SK-N-SH treated with all-trans-retinoic acid at 6 μM for 48 hours (cell line): ENCODE results near the gene ASTN2.
A peak's percentile ranks its signal among the peaks of the same experiment; 100 is the strongest.

Experiments
- ATAC-seq: fragments of 200-7000 bp; cut with Tn5 transposase; 3 replicates; pipeline ENCODE4 v1.9.1; 2020; ENCODE audit warnings: mild to moderate bottlenecking, moderate library complexity
- BACH2 ChIP-seq: fragments of 250-450 bp; sonication (Bioruptor Pico); IDR thresholded peaks from 2 replicates; pipeline ENCODE4 v1.9.0; 2021; ENCODE audit warnings: mild to moderate bottlenecking, borderline replicate concordance
- CSDC2 ChIP-seq: fragments of 250-450 bp; sonication (Bioruptor Pico); IDR thresholded peaks from 2 replicates; pipeline ENCODE4 v1.5.0; 2020; ENCODE audit warnings: mild to moderate bottlenecking, moderate library complexity
- CSRNP3 ChIP-seq: fragments of 250-450 bp; sonication (Bioruptor Pico); IDR thresholded peaks from 2 replicates; pipeline ENCODE4 v1.5.1; 2021; ENCODE audit warnings: mild to moderate bottlenecking, moderate library complexity
- ESRRG ChIP-seq: fragments of 250-450 bp; sonication (Bioruptor Pico); IDR thresholded peaks from 2 replicates; pipeline ENCODE4 v1.6.1; 2021; ENCODE audit warnings: mild to moderate bottlenecking
- GLIS3 ChIP-seq: fragments of 250-450 bp; sonication (Bioruptor Pico); IDR thresholded peaks from 2 replicates; pipeline ENCODE4 v1.5.0; 2020; ENCODE audit warnings: mild to moderate bottlenecking, moderate library complexity
- ISL1 ChIP-seq: fragments of 250-450 bp; sonication (Bioruptor Pico); IDR thresholded peaks from 2 replicates; pipeline ENCODE4 v2.1.2; 2022; ENCODE audit warnings: mild to moderate bottlenecking, moderate library complexity
- PATZ1 ChIP-seq: fragments of 250-450 bp; sonication (Bioruptor Pico); IDR thresholded peaks from 2 replicates; pipeline ENCODE4 v1.8.0; 2020; ENCODE audit warnings: mild to moderate bottlenecking, moderate library complexity, borderline replicate concordance
- PPARA ChIP-seq: fragments of 250-450 bp; sonication (Bioruptor Pico); IDR thresholded peaks from 2 replicates; pipeline ENCODE4 v1.5.0; 2020; ENCODE audit warnings: mild to moderate bottlenecking, borderline replicate concordance
- SNAI2 ChIP-seq: fragments of 250-450 bp; sonication (Bioruptor Pico); IDR thresholded peaks from 2 replicates; pipeline ENCODE4 v1.5.0; 2020; ENCODE audit warnings: mild to moderate bottlenecking, moderate library complexity
- TCF4 ChIP-seq: fragments of 250-450 bp; sonication (Bioruptor Pico); IDR thresholded peaks from 2 replicates; pipeline ENCODE4 v1.8.0; 2021; ENCODE audit warnings: mild to moderate bottlenecking, moderate library complexity, borderline replicate concordance
- ZC3H10 ChIP-seq: fragments of 250-450 bp; sonication (Bioruptor Pico); IDR thresholded peaks from 2 replicates; pipeline ENCODE4 v1.5.1; 2021; ENCODE audit warnings: mild to moderate bottlenecking, moderate library complexity
- ZFP3 ChIP-seq: fragments of 250-450 bp; sonication (Bioruptor Pico); IDR thresholded peaks from 2 replicates; pipeline ENCODE4 v1.5.0; 2020; ENCODE audit warnings: mild to moderate bottlenecking, moderate library complexity
- ZFP30 ChIP-seq: fragments of 450-650 bp; formaldehyde crosslinking; IDR thresholded peaks from 2 replicates; pipeline ENCODE4 v1.5.0; 2022; ENCODE audit warnings: mild to moderate bottlenecking, moderate library complexity
- ZNF70 ChIP-seq: fragments of 450-650 bp; formaldehyde crosslinking; IDR thresholded peaks from 2 replicates; pipeline ENCODE4 v1.5.0; 2020; ENCODE audit warnings: mild to moderate bottlenecking, moderate library complexity
- ZNF8 ChIP-seq: fragments of 450-650 bp; formaldehyde crosslinking; IDR thresholded peaks from 2 replicates; pipeline ENCODE4 v1.5.0; 2020; ENCODE audit warnings: mild to moderate bottlenecking, moderate library complexity
- TF ChIP-seq, protein P1 (sequence below): fragments of 250-450 bp; sonication (Bioruptor Pico); IDR thresholded peaks from 2 replicates; pipeline ENCODE4 v1.5.0; 2020; ENCODE audit warnings: mild to moderate bottlenecking, moderate library complexity
- TF ChIP-seq, protein P2 (sequence below): fragments of 250-450 bp; sonication (Bioruptor Pico); IDR thresholded peaks from 2 replicates; pipeline ENCODE4 v1.5.1; 2020; ENCODE audit warnings: low read depth, mild to moderate bottlenecking, moderate library complexity

Gene ASTN2

DNA sequence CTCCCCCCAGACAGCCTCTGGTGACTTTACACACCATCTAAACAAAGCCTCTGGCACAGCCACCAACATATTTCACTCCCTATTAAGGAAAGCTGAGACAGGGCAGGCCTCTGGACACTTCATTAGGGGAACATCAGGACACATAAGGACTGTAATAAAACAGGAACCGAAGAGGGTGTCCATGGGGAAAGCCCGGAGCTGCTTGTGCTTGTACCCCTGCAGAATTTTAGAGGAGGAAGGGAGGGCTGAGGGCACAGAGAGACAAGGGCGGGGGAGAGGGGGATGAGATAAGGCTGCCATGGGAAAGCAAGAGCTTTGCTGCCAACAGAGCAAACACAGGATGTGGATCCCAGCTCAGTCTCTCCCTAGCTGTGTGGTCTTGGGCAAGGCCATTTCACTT is 138.4 kb downstream of the ASTN2 start:
- peak; percentile 38; the same call in 1 of the 3 replicates for ATAC-seq
- TF ChIP-seq ESRRG (CRISPR knock-in tag) (no peak), PPARA (CRISPR knock-in tag) (no peak), TCF4 (CRISPR knock-in tag) (peak; percentile 84; the same call in 1 of the 2 replicates), PATZ1 (CRISPR knock-in tag) (no peak)
- TF ChIP-seq, protein P1, sequence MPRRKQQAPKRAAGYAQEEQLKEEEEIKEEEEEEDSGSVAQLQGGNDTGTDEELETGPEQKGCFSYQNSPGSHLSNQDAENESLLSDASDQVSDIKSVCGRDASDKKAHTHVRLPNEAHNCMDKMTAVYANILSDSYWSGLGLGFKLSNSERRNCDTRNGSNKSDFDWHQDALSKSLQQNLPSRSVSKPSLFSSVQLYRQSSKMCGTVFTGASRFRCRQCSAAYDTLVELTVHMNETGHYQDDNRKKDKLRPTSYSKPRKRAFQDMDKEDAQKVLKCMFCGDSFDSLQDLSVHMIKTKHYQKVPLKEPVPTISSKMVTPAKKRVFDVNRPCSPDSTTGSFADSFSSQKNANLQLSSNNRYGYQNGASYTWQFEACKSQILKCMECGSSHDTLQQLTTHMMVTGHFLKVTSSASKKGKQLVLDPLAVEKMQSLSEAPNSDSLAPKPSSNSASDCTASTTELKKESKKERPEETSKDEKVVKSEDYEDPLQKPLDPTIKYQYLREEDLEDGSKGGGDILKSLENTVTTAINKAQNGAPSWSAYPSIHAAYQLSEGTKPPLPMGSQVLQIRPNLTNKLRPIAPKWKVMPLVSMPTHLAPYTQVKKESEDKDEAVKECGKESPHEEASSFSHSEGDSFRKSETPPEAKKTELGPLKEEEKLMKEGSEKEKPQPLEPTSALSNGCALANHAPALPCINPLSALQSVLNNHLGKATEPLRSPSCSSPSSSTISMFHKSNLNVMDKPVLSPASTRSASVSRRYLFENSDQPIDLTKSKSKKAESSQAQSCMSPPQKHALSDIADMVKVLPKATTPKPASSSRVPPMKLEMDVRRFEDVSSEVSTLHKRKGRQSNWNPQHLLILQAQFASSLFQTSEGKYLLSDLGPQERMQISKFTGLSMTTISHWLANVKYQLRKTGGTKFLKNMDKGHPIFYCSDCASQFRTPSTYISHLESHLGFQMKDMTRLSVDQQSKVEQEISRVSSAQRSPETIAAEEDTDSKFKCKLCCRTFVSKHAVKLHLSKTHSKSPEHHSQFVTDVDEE (CRISPR knock-in tag) = peak; percentile 76; the same call in 1 of the 2 replicates

DNA sequence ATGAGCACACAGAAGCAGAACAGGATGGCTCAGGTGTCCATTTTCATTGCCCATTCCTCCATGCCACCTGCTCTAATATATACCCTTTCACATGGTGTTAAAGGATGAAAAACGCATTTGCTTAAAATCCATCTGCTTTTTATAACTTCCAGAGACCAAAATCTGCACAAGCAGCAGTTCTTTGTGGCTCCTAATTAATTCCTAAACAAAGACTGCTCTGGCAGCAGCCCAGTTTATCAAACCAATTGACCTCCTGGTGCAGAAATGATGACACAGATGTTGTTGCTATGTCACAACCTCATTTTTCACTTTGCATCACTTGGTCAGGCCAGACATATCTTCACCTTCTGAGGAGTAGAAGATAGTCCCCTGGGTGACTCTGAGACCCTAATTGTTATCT is 141.2 kb downstream of the ASTN2 start:
- ATAC-seq = no peak
- TF ChIP-seq BACH2 (CRISPR knock-in tag) = no peak
- TF ChIP-seq CSRNP3 = no peak
- TF ChIP-seq, protein P1 (CRISPR knock-in tag) = no peak
- TF ChIP-seq ZNF70 (CRISPR knock-in tag) = no peak
- no peak for TF ChIP-seq ZFP3 (CRISPR knock-in tag)
- TF ChIP-seq TCF4 (CRISPR knock-in tag) = peak; percentile 47; the same call in 1 of the 2 replicates
- TF ChIP-seq GLIS3 (CRISPR knock-in tag) = no peak
- TF ChIP-seq ESRRG (CRISPR knock-in tag) = no peak

DNA sequence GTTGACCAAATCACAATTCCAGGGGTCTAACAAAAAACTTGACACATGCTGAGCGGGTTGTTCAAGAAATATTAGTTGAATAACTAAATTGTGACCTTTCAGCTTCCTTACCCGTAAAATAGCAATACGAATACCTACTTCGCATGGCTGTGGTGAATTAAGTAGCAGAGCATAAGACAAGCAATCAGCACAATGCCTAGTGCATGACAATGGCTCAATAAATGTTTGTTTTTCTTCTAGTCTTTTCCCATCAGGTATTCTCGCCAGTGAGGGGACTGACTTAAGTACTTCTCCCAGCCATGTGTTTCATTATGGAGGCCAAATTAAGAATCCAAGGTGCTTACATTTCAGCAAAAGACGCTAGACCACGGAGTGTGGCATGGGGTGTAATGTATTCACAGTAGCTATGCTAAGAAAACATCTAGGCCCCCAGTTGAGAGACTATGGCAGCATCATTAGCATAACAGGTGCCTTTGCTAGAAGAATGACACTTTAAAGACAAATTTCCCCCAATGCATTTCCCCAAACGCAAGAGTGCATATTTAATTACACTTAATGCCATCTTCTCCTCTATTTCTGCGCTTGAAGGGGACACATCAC is 145.9 kb downstream of the ASTN2 start:
- no peak for ATAC-seq
- no peak for TF ChIP-seq CSDC2 (CRISPR knock-in tag)

GRCh38 chr9:117266855-117267497 is 147.9 kb downstream of the ASTN2 start:
- TF ChIP-seq ZNF8 = no peak
- TF ChIP-seq SNAI2 (CRISPR knock-in tag) = no peak
- TF ChIP-seq, protein P2, sequence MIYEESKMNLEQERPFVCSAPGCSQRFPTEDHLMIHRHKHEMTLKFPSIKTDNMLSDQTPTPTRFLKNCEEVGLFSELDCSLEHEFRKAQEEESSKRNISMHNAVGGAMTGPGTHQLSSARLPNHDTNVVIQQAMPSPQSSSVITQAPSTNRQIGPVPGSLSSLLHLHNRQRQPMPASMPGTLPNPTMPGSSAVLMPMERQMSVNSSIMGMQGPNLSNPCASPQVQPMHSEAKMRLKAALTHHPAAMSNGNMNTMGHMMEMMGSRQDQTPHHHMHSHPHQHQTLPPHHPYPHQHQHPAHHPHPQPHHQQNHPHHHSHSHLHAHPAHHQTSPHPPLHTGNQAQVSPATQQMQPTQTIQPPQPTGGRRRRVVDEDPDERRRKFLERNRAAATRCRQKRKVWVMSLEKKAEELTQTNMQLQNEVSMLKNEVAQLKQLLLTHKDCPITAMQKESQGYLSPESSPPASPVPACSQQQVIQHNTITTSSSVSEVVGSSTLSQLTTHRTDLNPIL (CRISPR knock-in tag) = no peak
- no peak for TF ChIP-seq ZFP30 (CRISPR knock-in tag)
- TF ChIP-seq ZC3H10 (CRISPR knock-in tag) = no peak
- no peak for TF ChIP-seq BACH2 (CRISPR knock-in tag)
- TF ChIP-seq ISL1 (CRISPR knock-in tag) = no peak
- ATAC-seq = no peak
